ENCODE measurements around the gene SLX4IP. TPM values are rescaled to one million over a fixed set of nuclear protein-coding genes. Genes with fewer than 3 reads are reported as not detected.
"Not testable (repeated sequence)": the region's sequence is repeated elsewhere in the genome, so short reads cannot be mapped to it uniquely, and the experiment has no call there.

SLX4IP gene
- total RNA-seq, 5 donors from 2014 or later (not counting 1 experiment from before 2014, with no cell fraction given) = 4.2 to 5.9 (median 5.2) TPM

DNA sequence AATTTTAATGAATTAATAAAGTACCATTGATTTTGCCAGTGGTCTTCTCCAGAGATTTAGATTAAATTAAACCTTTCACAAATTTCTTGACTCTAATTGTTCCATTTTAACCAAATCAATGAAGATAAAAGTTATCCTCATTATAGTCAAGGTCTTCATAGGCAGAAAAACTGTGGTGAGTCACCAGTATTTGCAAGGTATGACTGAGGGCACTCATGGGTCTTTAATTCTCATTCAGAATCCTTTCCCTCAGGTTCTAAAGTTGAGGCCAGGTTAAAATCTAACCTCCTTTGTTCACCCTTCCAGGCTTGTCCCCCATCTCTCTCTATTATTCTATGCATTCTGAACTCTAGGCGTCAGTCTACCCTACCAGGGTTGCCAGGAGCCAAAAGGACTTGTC is 144.8 kb downstream of the SLX4IP start:
- no peak overlapping the region for H3K4me3 ChIP-seq (ENCODE audit: control insufficient read depth in 1 of 2, extremely low read depth in 1 of 2, low read length in 1 of 2)
- H3K27me3 ChIP-seq (replicated peaks in 1 of 2; ENCODE audit: control insufficient read depth in 2 of 2, extremely low read depth in 1 of 2, insufficient read depth in 2 of 2, low read length in 1 of 2) = no peaks in the 10 kb centered on the region
- 100% methylated on average over 1 of the region's 1 CpG for WGBS (ENCODE audit: insufficient coverage)
- H3K4me1 Mint-ChIP-seq = peaks cover 6% of the 10 kb centered on the region in 3 donors
- H3K4me1 ChIP-seq (ENCODE audit: control insufficient read depth in 1 of 2, extremely low read depth in 1 of 2, insufficient read depth in 2 of 2, low read length in 2 of 2) = no peaks in the 10 kb centered on the region
- no peak overlapping the region for H3K4me3 Mint-ChIP-seq
- no peak for DNase-seq
- ChIA-PET POLR2A (no interaction called here), CTCF (no interaction called here)
- no peak for ATAC-seq (replicated peaks in 1 of 4)
- no peaks in the 10 kb centered on the region for H3K9me3 ChIP-seq
- H3K36me3 Mint-ChIP-seq = peaks cover 24% of the 10 kb centered on the region
- no peaks in the 10 kb centered on the region for H3K36me3 ChIP-seq (ENCODE audit: control insufficient read depth in 2 of 2, extremely low read depth in 1 of 2, insufficient read depth in 1 of 2, low read length in 1 of 2)
- no peak overlapping the region for H3K27ac ChIP-seq (ENCODE audit: low read length)
- no peaks in the 10 kb centered on the region for H3K27me3 Mint-ChIP-seq
- no peak overlapping the region for H3K27ac Mint-ChIP-seq
- H3K9me3 Mint-ChIP-seq = no peaks in the 10 kb centered on the region

DNA sequence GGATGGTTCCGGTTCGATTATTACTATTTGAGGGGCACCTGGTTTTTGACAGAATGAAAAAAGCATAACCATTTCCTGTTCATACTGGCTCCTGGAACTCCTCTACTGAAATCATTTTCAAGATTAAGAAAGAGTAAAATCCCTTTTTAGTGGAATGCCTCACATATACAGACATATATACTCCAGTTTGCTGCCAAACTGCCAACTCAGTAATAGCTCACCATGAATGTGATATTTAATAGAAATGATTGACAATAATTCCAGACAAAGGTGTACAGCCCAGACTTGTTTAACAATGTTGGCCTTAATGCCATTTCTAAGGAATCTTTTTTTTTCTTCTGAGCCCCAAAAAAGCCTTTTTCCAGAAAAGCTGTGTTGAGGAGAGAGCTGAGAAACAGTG is 145.6 kb downstream of the SLX4IP start:
- Mint-ChIP-seq H3K4me1 (peaks cover 6% of the 10 kb centered on the region in 3 donors), H3K4me3 (no peak overlapping the region), H3K27ac (no peak overlapping the region), H3K36me3 (peaks cover 26% of the 10 kb centered on the region), H3K27me3 (no peaks in the 10 kb centered on the region), H3K9me3 (no peaks in the 10 kb centered on the region)
- no peaks in the 10 kb centered on the region for H3K4me1 ChIP-seq (ENCODE audit: control insufficient read depth in 1 of 2, extremely low read depth in 1 of 2, insufficient read depth in 2 of 2, low read length in 2 of 2)
- ChIA-PET POLR2A (no interaction called here), CTCF (no interaction called here)
- H3K27me3 ChIP-seq (replicated peaks in 1 of 2; ENCODE audit: control insufficient read depth in 2 of 2, extremely low read depth in 1 of 2, insufficient read depth in 2 of 2, low read length in 1 of 2) = no peaks in the 10 kb centered on the region
- H3K36me3 ChIP-seq (ENCODE audit: control insufficient read depth in 2 of 2, extremely low read depth in 1 of 2, insufficient read depth in 1 of 2, low read length in 1 of 2) = no peaks in the 10 kb centered on the region
- no peaks in the 10 kb centered on the region for H3K9me3 ChIP-seq
- H3K4me3 ChIP-seq (ENCODE audit: control insufficient read depth in 1 of 2, extremely low read depth in 1 of 2, low read length in 1 of 2) = no peak overlapping the region
- WGBS (ENCODE audit: insufficient coverage) = no CpG with 5 or more reads among the region's 2 CpGs
- H3K27ac ChIP-seq (ENCODE audit: low read length) = no peak overlapping the region
- no peak for DNase-seq
- ATAC-seq (replicated peaks in 1 of 4) = no peak

DNA sequence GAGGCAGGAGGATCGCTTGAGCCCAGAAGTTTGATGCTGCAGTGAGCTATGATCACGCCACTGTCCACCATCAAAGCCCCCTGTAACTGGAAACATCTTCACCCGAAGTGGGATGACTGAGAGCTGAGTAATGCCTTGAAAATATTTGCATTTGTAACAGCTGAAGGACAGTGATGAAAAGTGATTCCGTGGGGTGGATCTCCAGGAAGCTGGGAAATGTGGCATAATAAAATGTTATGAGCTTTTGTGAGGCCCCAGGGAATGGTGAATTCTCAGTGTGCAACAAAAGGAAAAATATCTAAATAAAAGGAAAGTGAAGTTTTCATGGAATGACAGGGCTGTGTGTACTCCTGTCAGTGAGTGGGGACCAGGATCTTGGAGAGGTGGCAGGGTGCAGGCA is 146.7 kb downstream of the SLX4IP start:
- Histone ChIP-seq H3K4me1 (ENCODE audit: control insufficient read depth in 1 of 2, extremely low read depth in 1 of 2, insufficient read depth in 2 of 2, low read length in 2 of 2) (no peaks in the 10 kb centered on the region), H3K4me3 (ENCODE audit: control insufficient read depth in 1 of 2, extremely low read depth in 1 of 2, low read length in 1 of 2) (no peak overlapping the region), H3K9me3 (no peaks in the 10 kb centered on the region), H3K27me3 (replicated peaks in 1 of 2; ENCODE audit: control insufficient read depth in 2 of 2, extremely low read depth in 1 of 2, insufficient read depth in 2 of 2, low read length in 1 of 2) (no peaks in the 10 kb centered on the region), H3K27ac (ENCODE audit: low read length) (no peak overlapping the region), H3K36me3 (ENCODE audit: control insufficient read depth in 2 of 2, extremely low read depth in 1 of 2, insufficient read depth in 1 of 2, low read length in 1 of 2) (no peaks in the 10 kb centered on the region)
- no peak for DNase-seq
- ChIA-PET CTCF (no interaction called here), POLR2A (no interaction called here)
- no peak for ATAC-seq (replicated peaks in 1 of 4)
- Mint-ChIP-seq H3K9me3 (no peaks in the 10 kb centered on the region), H3K36me3 (peaks cover 29% of the 10 kb centered on the region), H3K4me1 (peaks cover 6% of the 10 kb centered on the region in 3 donors), H3K27ac (no peak overlapping the region), H3K4me3 (no peak overlapping the region), H3K27me3 (no peaks in the 10 kb centered on the region)
- WGBS (ENCODE audit: insufficient coverage) = 54% methylated on average over 2 of the region's 4 CpGs

DNA sequence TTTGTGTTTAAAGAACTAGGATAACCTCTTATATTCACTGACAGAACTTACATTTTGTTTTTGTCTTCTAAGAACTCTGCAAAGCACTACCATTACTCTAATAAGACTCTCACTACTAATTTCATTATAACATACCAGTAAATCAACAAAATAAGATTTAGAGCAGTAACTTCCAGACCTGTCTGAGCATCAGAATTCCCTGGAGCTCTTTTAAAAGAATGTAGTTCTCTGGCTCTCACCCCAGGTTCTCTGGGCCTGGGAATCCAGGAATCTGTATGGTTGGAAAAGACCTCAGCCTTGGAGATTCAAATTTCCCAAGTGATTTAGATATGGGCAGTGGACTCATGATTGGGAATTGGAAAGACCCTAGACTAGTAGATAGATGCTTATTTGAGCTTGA is 149.3 kb downstream of the SLX4IP start:
- Histone ChIP-seq H3K9me3 (no peaks in the 10 kb centered on the region), H3K27me3 (replicated peaks in 1 of 2; ENCODE audit: control insufficient read depth in 2 of 2, extremely low read depth in 1 of 2, insufficient read depth in 2 of 2, low read length in 1 of 2) (no peaks in the 10 kb centered on the region), H3K27ac (ENCODE audit: low read length) (no peak overlapping the region), H3K36me3 (ENCODE audit: control insufficient read depth in 2 of 2, extremely low read depth in 1 of 2, insufficient read depth in 1 of 2, low read length in 1 of 2) (no peaks in the 10 kb centered on the region), H3K4me1 (ENCODE audit: control insufficient read depth in 1 of 2, extremely low read depth in 1 of 2, insufficient read depth in 2 of 2, low read length in 2 of 2) (no peaks in the 10 kb centered on the region), H3K4me3 (ENCODE audit: control insufficient read depth in 1 of 2, extremely low read depth in 1 of 2, low read length in 1 of 2) (no peak overlapping the region)
- no peak for DNase-seq
- ATAC-seq (replicated peaks in 1 of 4) = no peak
- Mint-ChIP-seq H3K9me3 (no peaks in the 10 kb centered on the region), H3K36me3 (peaks cover 29% of the 10 kb centered on the region), H3K27me3 (no peaks in the 10 kb centered on the region), H3K27ac (no peak overlapping the region), H3K4me1 (peaks cover 0 to 6% (median 0%) of the 10 kb centered on the region in 3 donors), H3K4me3 (no peak overlapping the region)
- POLR2A ChIA-PET = no interaction called here
- CTCF ChIA-PET = interaction anchor here in 1 of 2 donors (0.9 kb wide), 1 partner anchor 20 kb away, joined by 3 read pairs; no protein-coding TSS in a partner anchor

DNA sequence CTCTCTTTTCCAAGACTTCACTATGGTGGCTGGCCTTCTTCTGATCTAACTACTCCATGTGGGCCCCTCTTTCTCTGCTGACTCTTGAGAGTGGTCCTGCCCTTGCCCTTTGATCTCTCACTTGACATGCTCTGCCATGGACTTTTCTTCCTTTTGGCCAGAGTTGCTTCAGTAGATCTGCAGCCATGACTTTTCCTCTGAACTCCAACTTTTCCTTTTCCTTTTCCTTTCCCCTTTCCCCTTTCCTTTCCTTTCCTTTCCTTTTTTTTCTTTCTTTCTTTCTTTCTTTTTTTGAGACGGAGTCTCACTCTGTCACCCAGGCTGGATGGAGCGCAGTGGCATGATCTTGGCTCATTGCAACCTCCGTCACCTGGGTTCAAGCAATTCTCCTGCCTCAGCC is 150.2 kb downstream of the SLX4IP start:
- no peak for DNase-seq
- no peaks in the 10 kb centered on the region for H3K9me3 Mint-ChIP-seq
- Histone ChIP-seq H3K27ac (ENCODE audit: low read length) (no peak overlapping the region), H3K4me1 (ENCODE audit: control insufficient read depth in 1 of 2, extremely low read depth in 1 of 2, insufficient read depth in 2 of 2, low read length in 2 of 2) (no peaks in the 10 kb centered on the region), H3K4me3 (ENCODE audit: control insufficient read depth in 1 of 2, extremely low read depth in 1 of 2, low read length in 1 of 2) (no peak overlapping the region), H3K9me3 (no peaks in the 10 kb centered on the region), H3K36me3 (ENCODE audit: control insufficient read depth in 2 of 2, extremely low read depth in 1 of 2, insufficient read depth in 1 of 2, low read length in 1 of 2) (no peaks in the 10 kb centered on the region), H3K27me3 (replicated peaks in 1 of 2; ENCODE audit: control insufficient read depth in 2 of 2, extremely low read depth in 1 of 2, insufficient read depth in 2 of 2, low read length in 1 of 2) (no peaks in the 10 kb centered on the region)
- ATAC-seq (replicated peaks in 1 of 4) = no peak
- H3K27me3 Mint-ChIP-seq = no peaks in the 10 kb centered on the region
- CTCF ChIA-PET = interaction anchor here in 1 of 2 donors (0.9 kb wide), 1 partner anchor 19 kb away, joined by 3 read pairs; no protein-coding TSS in a partner anchor
- no peak overlapping the region for H3K27ac Mint-ChIP-seq
- POLR2A ChIA-PET = no interaction called here
- no peak overlapping the region for H3K4me3 Mint-ChIP-seq
- H3K36me3 Mint-ChIP-seq = peaks cover 24% of the 10 kb centered on the region
- 95% methylated on average over 2 of the region's 3 CpGs for WGBS (ENCODE audit: insufficient coverage)
- H3K4me1 Mint-ChIP-seq = peaks cover 0 to 3% (median 0%) of the 10 kb centered on the region in 3 donors

DNA sequence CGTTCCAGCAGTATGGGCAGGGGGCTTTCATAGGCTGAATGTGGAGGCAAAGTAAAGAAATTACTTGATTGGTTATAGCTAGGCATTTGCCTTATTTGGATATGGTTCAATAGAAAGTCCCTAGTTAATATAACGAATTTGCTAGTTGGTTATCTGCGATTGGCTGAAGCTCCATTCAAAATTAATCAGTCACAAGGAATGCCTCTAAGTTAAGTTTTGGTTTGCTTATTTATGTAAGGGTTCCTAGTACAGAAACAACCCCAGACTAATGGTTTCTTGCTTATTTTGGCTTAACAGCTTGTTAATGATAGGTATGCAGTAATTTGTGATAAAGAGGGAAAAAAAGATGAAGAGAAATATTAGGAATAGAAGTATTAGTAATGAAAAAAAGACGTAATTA is 151.2 kb downstream of the SLX4IP start:
- POLR2A ChIA-PET = no interaction called here

DNA sequence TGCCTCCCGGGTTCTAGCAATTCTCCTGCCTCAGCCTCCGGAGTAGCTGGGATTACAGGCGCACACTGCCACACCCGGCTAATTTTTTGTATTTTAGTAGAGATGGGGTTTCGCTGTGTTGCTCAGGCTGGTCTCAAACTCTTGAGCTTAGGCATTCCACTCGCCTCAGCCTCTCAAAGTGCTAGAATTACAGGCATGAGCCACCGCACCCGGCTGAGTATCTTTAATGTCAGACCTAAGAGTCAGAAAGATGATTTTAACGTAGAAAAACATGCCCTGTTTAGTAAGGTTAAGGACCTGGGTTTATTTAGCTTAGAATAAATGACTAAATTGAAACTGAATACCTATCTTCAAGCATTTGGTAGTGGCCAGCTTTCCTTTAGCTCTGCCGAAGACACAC is 155.3 kb downstream of the SLX4IP start:
- H3K9me3 Mint-ChIP-seq; H3K36me3 ChIP-seq (ENCODE audit: control insufficient read depth in 2 of 2, extremely low read depth in 1 of 2, insufficient read depth in 1 of 2, low read length in 1 of 2); DNase-seq; H3K27ac ChIP-seq (ENCODE audit: low read length); H3K36me3 Mint-ChIP-seq; H3K27me3 Mint-ChIP-seq; CTCF ChIA-PET; ATAC-seq (replicated peaks in 1 of 4); H3K4me1 Mint-ChIP-seq; POLR2A ChIA-PET; H3K27ac Mint-ChIP-seq; H3K4me1 ChIP-seq (ENCODE audit: control insufficient read depth in 1 of 2, extremely low read depth in 1 of 2, insufficient read depth in 2 of 2, low read length in 2 of 2); H3K4me3 ChIP-seq (ENCODE audit: control insufficient read depth in 1 of 2, extremely low read depth in 1 of 2, low read length in 1 of 2); H3K27me3 ChIP-seq (replicated peaks in 1 of 2; ENCODE audit: control insufficient read depth in 2 of 2, extremely low read depth in 1 of 2, insufficient read depth in 2 of 2, low read length in 1 of 2); H3K4me3 Mint-ChIP-seq; H3K9me3 ChIP-seq: not testable (repeated sequence)
- 94% methylated on average over 3 of the region's 10 CpGs for WGBS (ENCODE audit: insufficient coverage)

More for the DNA sequence above, 151.2 kb downstream of the SLX4IP start:
- Histone ChIP-seq H3K4me1 (ENCODE audit: control insufficient read depth in 1 of 2, extremely low read depth in 1 of 2, insufficient read depth in 2 of 2, low read length in 2 of 2) (no peaks in the 10 kb centered on the region), H3K4me3 (ENCODE audit: control insufficient read depth in 1 of 2, extremely low read depth in 1 of 2, low read length in 1 of 2) (no peak overlapping the region), H3K27ac (ENCODE audit: low read length) (no peak overlapping the region), H3K36me3 (ENCODE audit: control insufficient read depth in 2 of 2, extremely low read depth in 1 of 2, insufficient read depth in 1 of 2, low read length in 1 of 2) (no peaks in the 10 kb centered on the region), H3K27me3 (replicated peaks in 1 of 2; ENCODE audit: control insufficient read depth in 2 of 2, extremely low read depth in 1 of 2, insufficient read depth in 2 of 2, low read length in 1 of 2) (no peaks in the 10 kb centered on the region), H3K9me3 (no peaks in the 10 kb centered on the region)
- WGBS (ENCODE audit: insufficient coverage) = 92% methylated on average over 2 of the region's 4 CpGs
- Mint-ChIP-seq H3K36me3 (peaks cover 16% of the 10 kb centered on the region), H3K9me3 (no peaks in the 10 kb centered on the region), H3K27ac (no peak overlapping the region), H3K27me3 (no peaks in the 10 kb centered on the region), H3K4me1 (peaks cover 0 to 6% (median 0%) of the 10 kb centered on the region in 3 donors), H3K4me3 (no peak overlapping the region)
- no peak for DNase-seq
- CTCF ChIA-PET = no interaction called here
- ATAC-seq (replicated peaks in 1 of 4) = no peak
